HG03108 (cell line): ENCODE measurements around the gene SGCE.
A peak's percentile ranks its signal among the peaks of the same experiment; 100 is the strongest.

ENCODE experiments used
- ATAC-seq: cut with Tn5 transposase; IDR thresholded peaks from one replicate; pipeline ENCODE4 v1.9.1; 2021; ENCODE audit warnings: moderate library complexity; ENCODE audit not compliant: unreplicated experiment

SGCE gene

DNA sequence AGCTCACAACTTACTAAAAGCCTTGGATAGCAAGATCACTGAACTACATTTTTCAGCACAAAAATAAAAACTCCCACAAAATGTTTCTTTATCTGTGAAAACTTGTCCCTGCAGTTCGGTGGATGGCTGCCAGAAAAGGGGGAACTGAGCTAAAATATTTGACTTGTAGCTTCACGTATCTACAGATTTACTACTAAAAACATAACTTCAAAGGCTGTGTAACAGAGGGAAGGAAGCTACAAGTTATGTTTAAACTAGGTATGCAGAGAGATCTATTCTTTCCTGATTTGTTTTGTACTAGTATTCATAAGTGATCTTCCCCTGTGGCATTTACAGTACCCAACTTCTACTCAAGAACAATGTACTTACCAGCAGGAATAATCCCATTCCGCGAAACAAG, 25.1 kb downstream of the SGCE start:
- ATAC-seq = no peak

DNA sequence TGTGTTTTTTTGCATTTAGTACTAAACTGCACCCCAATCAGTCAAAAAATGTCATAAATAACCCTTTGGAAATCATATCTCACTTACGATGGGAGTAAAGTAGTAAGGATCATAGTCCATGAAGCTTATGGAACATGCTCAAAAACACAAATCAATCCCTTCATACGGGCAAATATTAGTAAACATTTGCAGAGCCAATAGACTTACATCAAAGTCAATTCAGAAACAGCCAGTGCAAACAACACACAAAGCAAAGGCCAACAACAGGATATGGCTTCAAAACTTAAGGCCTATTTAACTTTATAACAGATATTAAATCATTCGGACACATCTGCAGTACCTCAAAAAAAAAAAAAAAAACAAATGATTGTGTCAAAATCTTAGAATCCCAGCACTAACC, 32.1 kb downstream of the SGCE start:
- ATAC-seq = no peak

DNA sequence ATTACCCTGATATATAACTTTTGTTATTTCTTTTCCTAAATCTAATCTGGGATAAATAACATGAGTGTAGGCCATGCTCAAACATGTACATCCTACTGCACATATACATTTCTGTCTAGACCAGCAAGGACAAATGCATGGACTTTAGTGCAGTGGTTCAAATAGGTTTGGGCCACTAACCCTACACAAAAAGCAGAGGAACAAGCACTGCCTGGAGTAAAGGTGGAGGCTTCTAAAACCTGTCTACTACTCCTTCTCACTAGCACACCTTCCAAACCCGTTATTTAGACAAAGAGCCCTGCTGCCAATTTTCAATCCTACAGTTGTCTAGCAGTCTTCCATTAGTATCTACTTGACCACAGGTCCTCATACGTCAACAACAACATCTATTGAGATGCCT, 34.8 kb downstream of the SGCE start:
- ATAC-seq = no peak

DNA sequence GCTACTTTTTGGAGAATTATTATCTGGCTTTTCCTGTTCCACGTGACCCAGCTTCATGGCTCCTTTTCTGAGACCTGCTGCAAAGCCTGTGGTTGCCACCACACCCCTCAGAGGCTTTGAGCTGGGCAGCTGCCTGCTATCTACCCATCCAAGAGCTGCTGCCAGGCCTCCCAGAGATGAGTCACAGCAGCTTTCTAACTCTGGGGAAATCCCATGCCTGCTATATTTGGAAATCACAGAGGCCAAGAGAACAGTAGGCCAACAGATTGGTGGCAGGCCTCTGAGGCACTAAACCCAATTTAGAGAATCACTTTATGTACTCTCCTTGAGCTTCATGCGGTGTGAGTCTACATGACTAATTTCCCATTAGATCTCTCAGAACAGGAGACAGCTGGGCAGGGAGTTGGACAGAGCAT, 35.2 kb downstream of the SGCE start:
- peak; percentile 99 for ATAC-seq

DNA sequence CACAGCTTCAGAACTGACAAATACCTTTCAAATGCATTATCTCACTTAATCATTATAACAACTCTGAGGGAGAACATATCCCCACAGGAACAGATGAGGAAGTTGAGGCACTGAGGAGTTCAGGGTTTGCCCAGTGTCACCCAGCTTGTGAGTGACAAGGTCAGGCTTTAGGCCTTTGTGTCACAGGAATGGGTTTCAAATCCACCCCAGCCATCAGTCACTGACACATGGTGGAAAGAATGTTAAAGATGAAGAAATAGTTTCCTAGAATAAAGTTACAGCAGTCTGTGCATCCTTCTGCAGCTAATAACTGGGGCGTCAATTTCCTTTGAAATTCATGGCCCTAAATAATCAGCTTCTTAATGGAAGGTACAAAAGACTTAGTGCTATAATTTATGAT, 37.8 kb downstream of the SGCE start:
- ATAC-seq = no peak

DNA sequence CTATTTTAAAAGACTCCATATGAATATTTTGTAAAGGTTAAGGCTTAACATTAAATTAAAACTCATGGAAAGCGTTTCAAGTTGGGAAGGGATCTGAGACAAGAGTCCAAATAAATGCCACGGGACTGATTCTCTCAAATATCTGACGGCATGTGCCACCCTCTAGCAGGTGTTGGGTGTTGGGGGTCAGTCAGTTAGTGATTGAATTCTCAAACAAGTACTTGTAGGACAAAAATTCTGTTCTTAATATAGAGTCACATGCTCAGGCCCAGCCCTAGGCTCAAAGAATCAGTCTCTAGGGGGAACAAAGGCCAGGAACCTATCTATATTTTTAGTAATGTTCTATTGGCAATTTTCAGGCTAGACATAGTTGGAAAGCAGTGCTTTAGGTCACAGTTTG, 39.1 kb downstream of the SGCE start:
- no peak for ATAC-seq

DNA sequence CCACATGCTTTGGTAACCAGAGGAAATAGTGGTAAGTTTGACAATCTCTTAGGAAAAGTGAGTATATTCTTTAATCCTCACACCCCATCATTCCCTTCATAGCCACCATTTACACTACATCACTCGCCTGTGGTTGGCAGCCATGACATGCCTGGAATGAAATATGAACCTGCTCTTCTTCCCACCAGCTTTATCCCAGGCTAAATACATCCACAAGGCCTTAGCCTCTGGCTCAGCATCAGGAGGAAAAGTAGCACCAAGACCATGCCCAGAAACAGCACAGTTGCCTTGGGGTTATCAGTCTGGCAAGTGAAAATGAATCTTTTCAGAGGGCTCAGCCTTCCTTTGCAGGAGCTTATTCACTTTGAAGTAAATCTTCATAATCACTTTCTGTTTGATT, 40.3 kb downstream of the SGCE start:
- no peak for ATAC-seq

DNA sequence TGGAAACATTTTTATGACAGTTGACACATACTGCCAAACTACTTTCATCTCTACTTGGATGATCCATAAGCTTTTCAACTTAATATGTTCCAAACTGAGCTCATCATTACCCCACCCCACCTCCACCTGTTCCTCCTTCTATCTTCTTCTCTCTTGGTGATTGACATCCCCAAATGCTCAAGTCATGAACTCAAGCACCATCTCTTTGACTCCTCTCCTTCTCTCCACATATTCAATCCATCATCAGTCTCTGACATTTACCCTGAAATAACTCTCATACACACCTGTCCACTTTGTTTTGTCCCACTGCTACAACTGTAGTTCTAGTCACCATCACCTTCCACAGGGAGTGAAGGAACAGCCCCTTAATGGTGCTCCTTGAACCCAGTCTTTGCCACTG, 43.3 kb downstream of the SGCE start:
- no peak for ATAC-seq

DNA sequence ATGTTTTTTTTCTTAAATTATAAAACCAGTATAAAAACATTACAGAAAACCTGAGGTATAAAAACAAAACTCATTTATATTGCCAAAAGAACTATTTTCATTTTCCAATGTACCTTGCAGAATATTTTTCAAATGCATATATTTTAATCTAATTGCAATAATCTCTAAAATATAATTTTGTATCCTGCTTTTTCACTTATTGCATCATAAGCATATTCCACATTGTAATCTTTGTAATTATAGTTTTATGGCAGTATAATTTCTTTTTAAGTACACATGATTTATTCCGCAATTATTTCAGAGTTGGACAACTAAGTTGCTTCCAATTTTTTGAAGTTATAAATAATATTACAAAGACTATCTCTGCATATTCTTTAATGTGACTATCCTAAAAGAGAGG, 43.7 kb downstream of the SGCE start:
- ATAC-seq = no peak

DNA sequence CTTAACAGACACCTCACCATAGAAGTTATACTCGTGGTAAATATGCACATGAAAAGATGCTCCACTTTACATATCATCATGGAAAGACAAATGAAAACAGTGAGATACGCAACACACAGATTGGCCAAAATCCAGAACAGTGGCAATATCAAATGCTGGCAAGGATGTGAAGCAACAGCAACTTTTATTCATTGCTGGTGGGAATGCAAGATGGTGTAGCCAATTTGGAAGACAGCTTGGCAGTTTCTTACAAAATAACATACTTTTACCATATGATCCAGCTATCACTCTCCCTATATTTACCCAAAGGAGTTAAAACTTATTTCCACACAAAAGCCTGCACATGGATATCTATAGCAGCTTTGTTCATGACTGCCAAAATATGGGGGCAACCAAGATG, 46.4 kb downstream of the SGCE start:
- ATAC-seq = no peak

DNA sequence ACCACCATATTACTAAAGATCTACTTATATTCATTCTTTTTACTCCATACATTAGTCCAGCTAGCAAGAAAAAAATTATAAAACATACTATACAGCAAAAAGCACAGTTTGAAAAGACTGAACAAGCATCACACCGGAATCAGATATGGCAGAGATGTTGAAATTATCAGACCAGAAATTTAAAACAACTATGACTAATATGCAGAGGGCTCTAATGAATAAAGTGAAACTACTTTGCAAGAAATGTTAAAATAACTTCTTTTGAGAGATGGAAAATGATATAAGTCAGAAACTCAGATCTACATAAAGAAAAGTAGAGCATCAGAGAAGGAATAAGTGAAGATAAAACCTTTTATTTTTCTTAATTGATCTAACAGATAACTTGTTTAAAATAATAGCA, 50.9 kb downstream of the SGCE start:
- no peak for ATAC-seq

DNA sequence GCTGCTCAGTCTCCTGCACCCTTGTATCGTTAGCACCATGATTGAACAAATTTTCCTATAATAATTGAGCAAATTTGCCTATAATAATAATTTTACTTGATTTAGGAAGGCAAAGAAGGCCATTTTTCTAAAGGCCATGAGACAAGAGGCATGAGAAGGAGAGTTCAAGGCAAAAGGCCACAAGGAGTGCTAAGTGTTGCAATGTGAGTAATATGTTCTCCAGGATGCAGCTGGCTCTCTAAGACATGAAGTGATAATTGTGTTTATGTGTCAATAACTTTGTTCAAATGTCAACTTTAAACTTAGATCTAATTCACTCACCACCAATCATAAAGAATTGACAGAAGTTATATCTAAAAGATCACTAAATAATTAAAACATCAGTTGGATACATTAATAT, 53.8 kb downstream of the SGCE start:
- ATAC-seq = no peak

DNA sequence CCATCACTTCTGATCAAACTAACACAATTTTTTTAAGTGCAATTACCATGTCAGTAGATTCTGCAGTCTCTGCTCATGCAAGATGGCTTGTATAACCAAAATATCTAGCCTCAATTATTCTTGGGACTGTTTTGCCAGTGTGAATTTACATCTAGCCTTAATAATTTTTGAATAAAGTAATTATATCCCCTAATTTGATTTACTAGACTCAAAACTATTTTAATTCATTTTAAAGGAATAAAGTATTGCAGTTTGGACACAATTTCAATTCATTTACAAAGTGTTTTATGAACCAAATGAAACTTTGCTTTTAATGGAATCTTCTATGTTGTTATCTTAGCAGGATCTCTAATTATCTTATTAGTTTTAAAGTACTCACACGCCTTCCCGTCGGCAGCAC, 55.7 kb downstream of the SGCE start:
- ATAC-seq = no peak

DNA sequence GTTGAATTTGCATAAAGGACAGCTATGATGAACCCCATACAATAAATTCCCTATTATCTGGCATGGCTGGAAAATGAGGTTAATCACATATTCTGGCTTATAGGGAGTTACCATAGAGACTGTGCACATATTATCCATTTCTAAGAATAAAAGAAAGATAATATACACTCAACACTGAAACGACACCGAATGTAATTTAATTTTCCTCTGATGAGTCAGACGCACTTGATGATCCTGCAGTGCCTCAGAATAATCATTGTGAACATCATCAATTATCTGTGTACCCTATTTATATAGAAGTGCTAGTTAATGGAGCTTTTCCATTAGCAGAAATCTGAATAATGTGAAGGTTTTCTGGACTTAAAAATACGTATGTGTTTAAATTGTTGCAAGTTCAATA, 60.2 kb downstream of the SGCE start:
- no peak for ATAC-seq

DNA sequence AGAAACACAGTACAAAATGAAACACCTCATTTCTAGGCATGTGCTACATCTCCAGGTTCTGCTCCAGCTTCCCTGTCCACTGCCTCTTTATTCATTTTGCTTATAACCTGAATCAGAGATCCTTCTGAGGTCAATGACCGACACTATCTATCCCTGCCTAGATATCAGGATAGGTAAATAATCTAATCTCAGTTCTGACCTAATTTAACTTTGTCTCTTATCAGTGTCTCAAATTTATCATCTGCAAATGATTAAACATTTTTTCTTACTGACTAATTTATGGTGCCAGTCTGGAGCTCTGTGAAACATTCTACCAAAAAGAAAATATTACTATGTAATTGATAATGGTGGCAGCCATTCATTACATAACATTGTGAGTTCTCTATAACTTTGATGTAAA, 61.1 kb downstream of the SGCE start:
- ATAC-seq = no peak

DNA sequence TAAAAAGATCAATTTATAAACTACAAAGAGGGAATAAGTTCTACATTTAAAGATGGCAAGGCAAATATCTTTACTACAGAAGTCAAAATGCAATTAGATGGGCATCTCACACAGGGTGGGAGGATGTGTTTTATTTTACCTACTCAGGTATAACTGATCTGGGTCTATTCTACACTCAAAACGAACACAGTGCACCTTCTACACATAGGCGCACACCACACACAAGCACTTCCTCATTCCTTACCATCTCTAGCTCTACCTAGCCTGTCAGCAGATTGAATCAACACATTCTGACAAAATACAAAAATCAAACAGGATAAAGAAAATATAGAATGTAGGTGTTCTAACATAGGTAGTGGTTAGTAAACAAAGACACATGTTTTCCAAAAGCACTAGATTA, 64.8 kb downstream of the SGCE start:
- peak; percentile 68 for ATAC-seq

DNA sequence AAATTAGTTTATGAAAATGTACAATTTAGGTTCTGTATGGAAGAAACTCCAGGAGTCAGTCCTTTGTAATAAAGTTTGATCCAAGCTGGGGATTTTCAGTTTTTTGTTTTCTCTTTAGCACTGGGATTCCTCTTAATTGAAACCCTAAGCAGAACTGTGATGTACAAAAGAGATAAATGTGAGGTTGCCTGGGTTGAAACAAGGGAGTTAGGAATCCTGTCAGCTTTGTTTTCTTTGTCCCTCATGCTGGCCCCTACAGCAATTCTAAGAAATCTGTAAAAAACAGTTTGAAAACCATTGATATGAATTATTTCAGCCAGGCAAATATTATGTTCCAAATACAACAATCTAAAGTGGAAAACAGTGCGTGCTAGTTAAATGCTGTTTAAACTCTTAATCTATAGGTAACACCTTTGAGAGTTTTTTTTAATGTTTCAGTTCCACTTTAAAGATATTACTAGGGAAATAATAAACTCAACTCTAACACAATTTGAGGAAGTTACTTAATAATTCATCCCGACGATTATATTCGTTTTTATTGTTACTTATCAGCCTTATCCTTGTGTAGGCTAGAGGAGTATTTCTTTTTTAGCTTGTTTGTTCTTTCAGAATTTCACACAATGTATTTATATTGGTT, 65.3 kb downstream of the SGCE start:
- ATAC-seq = no peak

DNA sequence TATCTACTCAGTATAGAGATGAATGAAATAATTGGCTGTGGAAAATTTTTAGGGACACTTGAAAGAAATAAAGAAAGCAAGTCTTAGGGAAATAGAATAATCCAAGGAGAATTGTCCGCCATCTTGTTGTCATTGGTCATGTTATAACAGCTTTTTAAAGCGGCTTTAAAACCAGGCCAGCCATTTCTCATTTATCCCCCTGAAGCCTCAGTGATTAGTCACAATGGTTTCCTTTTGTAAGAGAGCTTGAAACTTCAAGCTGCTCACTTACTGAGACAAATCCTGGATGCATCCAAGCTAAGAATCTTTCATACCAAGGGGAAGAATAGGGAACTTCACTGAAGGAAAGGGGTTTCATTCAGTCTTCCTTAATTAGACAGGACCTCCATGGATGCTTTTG, 67.9 kb downstream of the SGCE start:
- no peak for ATAC-seq

DNA sequence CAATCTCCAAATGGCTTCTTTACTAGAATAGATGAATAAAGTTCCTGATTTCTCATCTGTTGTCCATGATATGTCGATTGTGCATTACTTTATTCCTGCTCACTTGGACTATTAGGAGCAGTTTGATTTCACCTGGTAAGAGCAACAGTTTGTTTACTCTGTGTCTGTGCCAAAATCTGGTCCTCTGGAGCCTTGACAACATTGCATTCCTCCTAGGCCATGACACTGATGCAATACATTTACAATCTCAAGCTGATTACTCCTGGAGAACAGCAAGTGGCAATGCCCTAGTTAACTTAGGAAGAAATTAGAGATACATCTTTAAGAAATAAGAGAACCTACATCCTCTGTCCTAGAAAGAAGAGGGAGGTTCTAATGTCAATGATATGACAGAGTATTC, 71.8 kb downstream of the SGCE start:
- ATAC-seq = no peak

DNA sequence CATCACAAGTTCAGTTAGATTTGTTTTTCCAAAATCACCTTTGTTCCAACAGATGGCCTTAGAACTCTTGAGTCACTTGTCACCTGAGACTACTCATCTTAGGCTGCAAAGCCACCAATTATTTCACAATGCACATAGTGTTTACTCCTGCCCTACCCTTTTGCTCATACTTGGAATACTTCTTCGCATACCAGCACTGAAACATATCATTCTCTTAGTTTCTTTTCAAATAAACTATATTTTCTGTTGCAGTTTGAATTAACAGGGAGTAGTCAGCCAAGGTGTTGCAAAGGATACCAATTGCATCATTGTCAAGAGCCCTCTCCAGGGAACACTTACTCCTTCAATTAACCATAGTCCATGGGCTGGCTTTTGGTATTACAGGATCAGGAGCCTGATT, 75.3 kb downstream of the SGCE start:
- no peak for ATAC-seq

DNA sequence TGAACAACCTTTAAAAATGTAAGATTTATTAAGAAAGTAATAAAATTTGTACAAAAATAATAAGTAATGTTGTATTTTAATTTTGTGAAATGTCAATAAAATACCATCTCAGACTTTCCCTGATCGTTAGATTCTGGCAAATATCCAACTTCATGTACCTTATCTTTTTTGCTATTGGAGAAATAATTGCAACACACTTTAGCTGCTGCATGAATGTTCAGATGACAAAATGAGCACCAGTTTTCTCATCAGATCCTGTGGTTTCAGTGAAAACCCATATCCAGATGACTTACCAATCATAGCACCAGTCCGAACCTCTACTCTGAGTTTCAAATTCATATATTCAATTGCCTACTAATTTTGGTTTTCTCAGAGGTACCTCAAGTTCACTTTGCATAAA, 76.5 kb downstream of the SGCE start:
- ATAC-seq = no peak

DNA sequence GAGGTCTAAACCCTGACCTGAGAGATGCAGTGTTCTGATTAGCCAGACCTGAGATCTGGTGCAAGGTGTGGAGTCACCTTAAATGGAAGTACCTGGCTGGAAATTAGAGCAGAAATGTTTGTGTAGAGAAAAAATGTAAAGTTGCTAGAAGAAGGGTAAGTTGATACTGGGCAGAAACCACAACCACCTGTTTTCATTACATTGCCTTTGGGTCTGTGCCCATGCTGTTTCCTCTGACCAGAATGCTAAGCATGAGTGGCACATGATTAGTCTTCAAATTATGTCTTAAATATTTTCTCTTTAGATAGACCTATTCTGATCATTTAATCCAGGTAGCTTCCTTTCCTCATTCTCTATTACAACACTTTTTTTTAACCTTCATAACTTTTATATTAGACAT, 77.3 kb downstream of the SGCE start:
- ATAC-seq = no peak

DNA sequence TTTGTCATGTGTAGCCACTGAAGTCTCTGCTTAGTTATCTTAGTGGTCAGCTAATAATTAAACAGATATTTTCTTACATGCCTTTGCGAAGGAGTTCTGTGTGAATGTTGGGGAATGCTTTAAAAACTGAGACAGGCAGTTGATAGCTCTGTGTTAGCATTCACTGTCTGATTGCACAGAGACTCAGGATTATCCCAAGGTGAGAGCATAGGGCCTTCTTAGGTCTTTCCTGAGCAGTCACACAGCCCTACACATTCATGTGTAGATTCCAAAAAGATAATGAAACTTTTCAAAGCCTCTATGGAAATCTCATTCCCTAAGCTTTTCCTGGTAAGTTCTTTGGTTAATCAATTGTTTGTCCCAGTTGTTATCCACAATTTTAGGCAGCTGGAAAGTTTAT, 78.6 kb downstream of the SGCE start:
- no peak for ATAC-seq

DNA sequence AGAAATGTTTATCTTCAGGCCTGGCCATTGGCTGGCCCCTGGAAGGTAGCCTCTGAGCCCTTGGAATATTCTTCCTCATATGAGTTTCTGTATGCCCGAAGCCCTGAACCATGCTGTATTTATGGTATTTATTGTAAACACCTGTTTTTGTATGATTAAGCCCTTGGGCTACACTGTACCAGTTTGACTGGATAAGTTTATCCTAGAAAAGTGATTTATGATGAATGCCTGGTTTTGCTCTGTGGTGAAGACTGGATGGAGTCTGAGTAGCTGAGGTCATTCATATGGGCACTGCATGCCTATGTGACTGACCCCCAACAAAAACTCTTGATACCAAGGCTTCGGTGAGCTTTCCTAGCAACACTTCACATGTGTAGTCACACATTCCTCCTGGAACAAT, 79.6 kb downstream of the SGCE start:
- no peak for ATAC-seq
